HG03060 (cell line): ENCODE data around the gene NKPD1.
"Not testable (repeated sequence)": the region's sequence is repeated elsewhere in the genome, so short reads cannot be mapped to it uniquely, and the experiment has no call there.

Source experiments
- ATAC-seq: cut with Tn5 transposase; IDR thresholded peaks from one replicate; pipeline ENCODE4 v1.9.1; 2021; ENCODE audit warnings: low read depth, moderate number of reproducible peaks; ENCODE audit not compliant: unreplicated experiment

The NKPD1 gene

GRCh38 chr19:45121827-45122345, 38.9 kb downstream of the NKPD1 start:
- ATAC-seq = no peak

GRCh38 chr19:45119582-45119981, 41.2 kb downstream of the NKPD1 start:
- ATAC-seq = no peak

GRCh38 chr19:45118591-45119355, 42.0 kb downstream of the NKPD1 start:
- not testable (repeated sequence) for ATAC-seq

GRCh38 chr19:45118106-45118505, 42.7 kb downstream of the NKPD1 start:
- ATAC-seq = no peak

GRCh38 chr19:45117671-45118070, 43.1 kb downstream of the NKPD1 start:
- no peak for ATAC-seq

- ATAC-seq = no peak
Observed at GRCh38 chr19:45117167-45117594, 43.6 kb downstream of the NKPD1 start.

GRCh38 chr19:45115809-45116615, 44.8 kb downstream of the NKPD1 start:
- no peak for ATAC-seq

- no peak for ATAC-seq
Observed at GRCh38 chr19:45114116-45114515, 46.7 kb downstream of the NKPD1 start.

- ATAC-seq = no peak
Observed at GRCh38 chr19:45113628-45114027, 47.2 kb downstream of the NKPD1 start.

GRCh38 chr19:45112111-45112827, 48.5 kb downstream of the NKPD1 start:
- no peak for ATAC-seq
